Vagina (tissue), 2 donors: ENCODE measurements around the gene DNER.

Experiments used
- CTCF ChIP-seq, 3 experiments: fragments of 450-650 bp in 2 of 3; fragments of 200-600 bp in 1 of 3; sonication (generic) in 1 of 3; IDR thresholded peaks; one replicate each; pipeline ENCODE4 v1.5.1; 2017 to 2019; ENCODE audit warnings: antibody characterized with exemption in 3 of 3, mild to moderate bottlenecking in 2 of 3, moderate library complexity in 2 of 3
- POLR2A ChIP-seq, 2 donors: fragments of 450-650 bp; IDR thresholded peaks; one replicate each; pipeline ENCODE4 v1.6.1; 2017; ENCODE audit warnings: antibody characterized with exemption in 2 of 2, mild to moderate bottlenecking in 2 of 2, moderate library complexity in 2 of 2

- TF ChIP-seq CTCF (IDR thresholded peaks at IDR 0.05), result no peak
- no peak for TF ChIP-seq POLR2A (IDR thresholded peaks at IDR 0.05)
Measured at GRCh38 chr2:229731916-229732315, 17.6 kb upstream of the DNER start.
